DMS 273 treated with DMSO at 0.1 percent for 48 hours (cell line): ENCODE data around the gene SLAMF8.
A peak's percentile ranks its signal among the peaks of the same experiment; 100 is the strongest.

Source experiments
- DNase-seq: peaks from one replicate; lab custom pipeline; 2025; lab: John Stamatoyannopoulos, UW

SLAMF8 gene

GRCh38 chr1:159873530-159874143 lies 47.0 kb downstream of the SLAMF8 start:
- DNase-seq, result no peak

- peak; percentile 51 for DNase-seq
Observed at GRCh38 chr1:159877695-159878444, 51.2 kb downstream of the SLAMF8 start.

- no peak for DNase-seq
Observed at GRCh38 chr1:159879136-159879535, 52.5 kb downstream of the SLAMF8 start.

DNA sequence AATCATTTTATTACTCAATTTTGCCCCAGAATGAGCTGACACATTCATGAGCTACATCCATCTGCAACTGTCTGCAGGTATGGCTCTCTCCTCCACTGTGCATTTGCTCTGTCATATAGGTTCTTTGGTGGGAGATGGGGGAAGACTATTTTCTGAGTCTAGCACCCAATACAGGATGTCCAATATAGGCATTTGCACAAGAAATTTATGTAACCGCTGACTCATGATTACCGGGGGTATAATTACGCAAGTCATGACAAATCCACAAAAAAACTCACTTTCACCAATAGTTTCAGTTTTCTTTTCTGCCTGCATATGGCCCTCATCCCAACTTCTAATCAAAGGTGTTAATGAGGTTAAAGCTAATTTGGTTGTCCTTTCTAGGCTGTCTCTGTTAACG lies 53.3 kb downstream of the SLAMF8 start:
- no peak for DNase-seq

- DNase-seq, result no peak
Observed at GRCh38 chr1:159880430-159880829, 53.8 kb downstream of the SLAMF8 start.

DNA sequence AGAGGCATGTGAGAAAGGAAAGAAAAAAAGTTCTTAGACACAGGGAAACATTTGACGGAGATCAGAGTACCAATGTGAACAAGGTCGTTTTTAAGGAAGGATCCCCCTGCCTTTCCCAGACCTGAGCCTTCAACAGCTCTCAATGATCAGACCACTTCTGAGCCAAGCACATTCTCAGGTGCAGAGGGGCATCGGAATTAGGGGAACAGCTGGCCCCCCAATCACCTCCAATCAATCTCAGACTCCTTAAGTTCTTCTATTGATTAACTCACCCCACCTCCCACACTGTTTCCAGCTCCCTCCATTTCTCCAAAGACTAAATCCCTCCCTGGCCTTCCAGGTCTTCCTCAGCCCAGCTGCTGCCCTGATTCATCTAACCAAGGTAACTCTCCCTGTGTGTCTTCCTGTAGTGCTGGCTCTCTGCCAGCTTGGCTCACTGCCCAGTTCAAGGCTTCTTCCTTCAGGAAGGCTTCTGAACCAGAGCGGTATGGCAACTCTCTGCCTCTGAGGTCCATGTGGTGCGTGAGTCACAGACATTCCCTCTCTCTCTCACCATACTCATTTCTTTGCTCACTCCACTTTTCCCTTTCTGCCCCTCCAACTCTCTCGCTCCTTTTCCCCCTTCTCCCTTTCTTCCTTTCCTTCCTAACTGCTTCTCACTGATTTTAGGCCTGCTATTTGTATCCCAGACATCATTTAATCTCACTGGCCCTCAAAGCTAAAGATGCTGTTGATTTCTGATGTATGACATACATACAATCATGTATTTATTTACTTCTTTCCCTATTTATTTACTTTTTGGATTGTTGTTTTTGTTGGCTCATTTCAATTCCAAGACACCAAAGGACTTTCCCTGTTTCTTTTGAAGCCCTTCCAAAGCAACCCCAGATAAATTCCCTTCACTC lies 55.2 kb downstream of the SLAMF8 start:
- DNase-seq, result peak; percentile 75

GRCh38 chr1:159882527-159882862 lies 55.8 kb downstream of the SLAMF8 start:
- DNase-seq, result no peak

GRCh38 chr1:159883134-159883533 lies 56.5 kb downstream of the SLAMF8 start:
- DNase-seq, result no peak

- DNase-seq, result no peak
Observed at GRCh38 chr1:159884296-159884695, 57.6 kb downstream of the SLAMF8 start.
